ENCODE results near the gene RNF212.

Gene RNF212

GRCh38 chr4:1090465-1091440 is 22.6 kb downstream of the RNF212 start:
- no peak overlapping the region for H3K27ac Mint-ChIP-seq
- H3K27me3 Mint-ChIP-seq: peaks cover 12% of the 10 kb centered on the region
- H3K36me3 Mint-ChIP-seq: peaks cover 13% of the 10 kb centered on the region
- H3K4me3 Mint-ChIP-seq: no peak overlapping the region
- ATAC-seq (ENCODE audit: low read depth) (no peak), DNase-seq (ENCODE audit: low spot score in 2 of 2) (no peak)
- no peaks in the 10 kb centered on the region for H3K4me1 Mint-ChIP-seq
- H3K9me3 Mint-ChIP-seq: peaks cover 12% of the 10 kb centered on the region

DNA sequence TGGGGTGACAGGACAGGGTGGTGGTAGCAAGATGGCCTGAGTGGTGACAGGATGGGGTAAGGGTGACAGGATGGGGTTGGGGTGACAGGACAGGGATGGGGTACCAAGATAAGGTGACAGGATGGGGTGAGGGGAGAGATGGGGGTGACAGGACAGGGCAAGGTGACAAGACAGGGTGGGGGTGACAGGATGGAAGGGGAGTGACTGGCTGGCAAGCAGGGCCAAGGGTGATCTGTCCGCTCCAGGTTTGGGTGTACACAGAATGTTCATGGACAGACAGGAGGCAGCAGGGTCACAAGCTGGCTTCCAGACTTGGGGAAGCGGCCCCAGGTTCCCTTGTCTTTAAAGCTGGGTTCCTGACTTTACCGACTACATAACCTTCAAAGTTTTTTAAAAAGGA is 23.3 kb downstream of the RNF212 start:
- Mint-ChIP-seq H3K27me3 (peaks cover 15% of the 10 kb centered on the region), H3K36me3 (peaks cover 13% of the 10 kb centered on the region), H3K4me1 (no peaks in the 10 kb centered on the region), H3K9me3 (peaks cover 14% of the 10 kb centered on the region), H3K4me3 (no peak overlapping the region), H3K27ac (no peak overlapping the region)
- DNase-seq (ENCODE audit: low spot score in 2 of 2) (no peak), ATAC-seq (ENCODE audit: low read depth) (no peak)

DNA sequence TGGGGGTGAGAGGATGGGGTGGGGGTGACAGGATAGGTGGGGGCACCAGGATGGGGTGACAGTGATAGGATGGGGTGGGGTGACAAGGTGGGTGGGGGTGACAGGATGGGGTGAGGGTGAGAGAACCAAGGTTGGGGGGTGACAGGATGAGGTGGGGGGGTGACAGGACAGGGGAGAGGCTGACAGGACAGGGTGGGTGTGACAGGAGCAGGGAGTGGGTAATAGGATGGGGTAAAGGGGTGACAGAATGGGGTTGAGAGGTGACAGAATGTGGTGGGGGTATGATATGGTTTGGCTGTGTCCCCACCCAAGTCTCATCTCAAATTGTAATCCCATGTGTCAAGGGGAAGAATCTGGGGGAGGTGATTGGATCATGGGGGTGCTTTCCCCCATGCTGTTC is 26.0 kb downstream of the RNF212 start:
- peaks cover 19% of the 10 kb centered on the region for H3K27me3 Mint-ChIP-seq
- ATAC-seq (ENCODE audit: low read depth) (no peak), DNase-seq (ENCODE audit: low spot score in 2 of 2) (no peak)
- H3K4me1 Mint-ChIP-seq: peaks cover 4% of the 10 kb centered on the region
- no peak overlapping the region for H3K4me3 Mint-ChIP-seq
- peaks cover 14% of the 10 kb centered on the region for H3K9me3 Mint-ChIP-seq
- peaks cover 13% of the 10 kb centered on the region for H3K36me3 Mint-ChIP-seq
- no peak overlapping the region for H3K27ac Mint-ChIP-seq

DNA sequence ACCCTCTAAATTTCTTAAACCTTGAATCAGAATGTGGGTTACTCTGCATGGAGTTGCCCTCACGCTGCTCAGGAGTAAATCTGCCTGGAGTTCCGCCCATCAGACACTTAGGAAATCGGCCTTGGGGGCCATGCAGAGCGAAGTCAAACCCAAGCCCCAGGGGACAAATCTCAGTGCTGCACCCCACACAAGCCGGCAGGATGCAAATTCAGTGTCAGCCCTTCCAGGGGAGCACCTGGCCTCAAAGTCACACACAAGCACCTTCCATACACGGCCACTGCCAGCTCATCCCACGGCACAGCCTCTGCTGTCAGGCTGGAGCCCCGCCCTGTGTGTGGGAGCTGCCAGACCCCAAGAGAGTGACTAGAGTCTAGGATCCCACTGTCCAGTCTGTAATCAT is 27.4 kb downstream of the RNF212 start:
- Mint-ChIP-seq H3K9me3 (peaks cover 14% of the 10 kb centered on the region), H3K27me3 (peaks cover 24% of the 10 kb centered on the region), H3K4me3 (no peak overlapping the region), H3K27ac (no peak overlapping the region), H3K36me3 (peaks cover 13% of the 10 kb centered on the region), H3K4me1 (peaks cover 11% of the 10 kb centered on the region)
- ATAC-seq (ENCODE audit: low read depth): no peak
- DNase-seq (ENCODE audit: low spot score in 2 of 2): no peak

DNA sequence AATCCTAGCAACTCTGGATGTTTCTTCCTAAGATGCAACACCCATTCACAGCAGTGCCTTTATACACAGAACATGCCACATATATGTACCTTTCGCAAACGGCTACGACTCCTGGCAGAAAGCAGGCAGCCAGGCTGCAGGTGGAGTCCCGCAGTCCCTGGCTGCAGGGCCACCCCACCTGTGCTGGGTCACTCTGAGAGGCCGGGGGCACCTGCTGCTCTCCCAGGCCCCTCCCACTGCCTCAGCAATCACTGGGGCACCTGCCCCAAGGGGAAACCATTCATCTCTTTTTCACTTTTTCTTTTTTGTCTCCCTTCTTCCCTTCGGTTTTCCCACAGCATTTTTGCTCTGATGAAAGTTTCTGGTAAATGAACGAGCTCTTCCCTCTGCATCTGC is 28.0 kb downstream of the RNF212 start:
- no peak overlapping the region for H3K4me3 Mint-ChIP-seq
- DNase-seq (ENCODE audit: low spot score in 2 of 2) (no peak), ATAC-seq (ENCODE audit: low read depth) (no peak)
- peaks cover 11% of the 10 kb centered on the region for H3K4me1 Mint-ChIP-seq
- peaks cover 29% of the 10 kb centered on the region for H3K27me3 Mint-ChIP-seq
- H3K36me3 Mint-ChIP-seq: peaks cover 15% of the 10 kb centered on the region
- H3K9me3 Mint-ChIP-seq: peaks cover 17% of the 10 kb centered on the region
- no peak overlapping the region for H3K27ac Mint-ChIP-seq

DNA sequence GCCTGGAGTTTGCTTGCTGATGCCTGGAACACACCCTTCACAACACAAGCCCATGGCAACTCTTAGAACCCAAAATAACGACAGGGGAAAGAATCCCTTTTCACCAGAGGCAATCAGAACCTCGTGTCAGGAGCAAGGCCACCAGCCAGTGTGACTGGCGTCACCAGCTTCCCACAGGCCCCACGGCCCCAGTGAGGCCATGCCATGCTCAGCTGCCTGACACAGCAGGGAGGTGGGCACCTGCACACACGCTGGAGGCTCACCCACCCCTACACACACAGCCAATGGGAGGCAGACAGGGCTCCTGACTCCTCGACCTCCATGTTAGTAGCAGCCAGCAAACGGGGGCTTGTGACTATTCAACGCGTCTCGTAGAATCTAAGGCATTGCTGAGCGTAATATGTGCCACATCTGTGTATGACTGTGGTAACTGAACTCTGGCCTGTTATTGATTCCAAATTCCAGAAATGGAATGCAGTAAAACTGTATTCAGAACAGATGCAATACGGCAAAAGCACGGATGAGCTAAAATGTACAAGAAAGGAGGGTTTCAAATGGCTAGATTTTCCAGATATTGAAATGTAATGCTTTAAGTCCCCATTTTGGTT is 28.5 kb downstream of the RNF212 start:
- DNase-seq (ENCODE audit: low spot score in 2 of 2) (no peak), ATAC-seq (ENCODE audit: low read depth) (no peak)
- Mint-ChIP-seq H3K9me3 (peaks cover 15% of the 10 kb centered on the region), H3K4me1 (peaks cover 11% of the 10 kb centered on the region), H3K27me3 (peaks cover 29% of the 10 kb centered on the region), H3K27ac (no peak overlapping the region), H3K4me3 (no peak overlapping the region), H3K36me3 (peaks cover 12% of the 10 kb centered on the region)

DNA sequence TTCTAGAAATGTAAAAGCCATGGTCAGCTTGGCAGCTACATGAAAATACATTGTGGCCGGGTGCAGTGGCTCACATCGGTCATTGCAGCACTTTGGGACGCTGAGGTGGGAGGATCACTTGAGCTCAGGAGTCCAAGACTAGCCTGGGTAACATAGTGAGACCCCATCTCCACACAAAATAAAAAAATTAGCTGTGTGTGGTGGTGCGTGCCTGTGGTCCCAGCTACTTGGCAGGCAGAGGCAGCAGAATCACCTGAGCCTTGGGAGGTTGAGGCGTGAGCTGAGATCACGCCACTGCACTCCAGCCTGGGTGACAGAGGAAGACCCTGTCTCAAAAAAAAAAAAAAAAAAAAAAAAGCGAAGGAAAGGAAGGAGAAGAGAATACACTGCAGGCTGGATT is 29.0 kb downstream of the RNF212 start:
- Mint-ChIP-seq H3K27me3 (peaks cover 30% of the 10 kb centered on the region), H3K4me3 (no peak overlapping the region), H3K9me3 (peaks cover 13% of the 10 kb centered on the region), H3K27ac (no peak overlapping the region), H3K4me1 (peaks cover 11% of the 10 kb centered on the region), H3K36me3 (peaks cover 8% of the 10 kb centered on the region)
- DNase-seq (ENCODE audit: low spot score in 2 of 2) (no peak), ATAC-seq (ENCODE audit: low read depth) (no peak)

DNA sequence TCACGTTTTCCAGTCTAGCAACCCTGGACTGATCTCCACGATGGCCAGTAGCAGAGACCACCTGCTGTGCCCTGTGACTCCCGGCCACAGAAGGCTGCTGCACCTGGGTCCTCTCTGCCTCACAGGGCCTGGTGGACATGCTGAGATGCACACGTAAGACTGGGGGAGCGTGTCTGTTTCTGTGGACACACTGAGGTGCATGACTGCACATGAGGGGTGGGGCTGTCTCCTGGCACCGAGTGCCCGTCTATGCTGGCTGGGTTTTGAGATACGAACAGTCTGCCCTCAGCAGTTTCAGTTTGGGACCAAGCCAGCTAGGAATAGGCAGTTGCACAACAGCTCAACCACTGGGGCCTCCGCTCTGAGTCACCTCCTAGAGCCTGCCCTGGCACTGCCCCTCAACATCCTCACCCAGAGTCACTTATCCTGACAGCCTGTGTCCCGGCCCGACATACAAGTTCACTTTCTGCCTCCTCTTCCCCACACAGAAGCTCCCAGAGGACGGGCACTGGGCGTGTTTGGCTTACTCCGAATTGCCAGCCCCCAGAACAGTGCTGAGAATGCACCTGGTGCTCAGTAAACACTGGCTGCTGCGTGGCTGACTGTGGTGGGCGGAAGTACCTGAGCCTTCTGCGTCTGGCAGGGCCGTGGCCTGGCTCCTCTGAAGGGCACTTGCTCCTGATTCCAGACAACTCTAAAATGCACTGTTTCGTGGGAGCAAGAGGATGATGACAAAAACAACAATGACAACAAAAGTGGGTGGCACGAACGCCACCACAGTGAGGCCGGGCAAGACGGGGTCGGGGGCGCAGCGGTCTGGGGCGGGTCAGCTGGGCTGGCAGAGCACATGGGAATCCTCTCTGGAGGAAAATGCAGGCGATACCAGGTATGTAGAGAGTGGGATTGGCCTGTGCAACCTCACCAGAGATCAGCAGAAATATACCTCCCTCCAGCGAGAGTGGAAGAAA is 30.9 kb downstream of the RNF212 start:
- H3K36me3 Mint-ChIP-seq: peaks cover 2% of the 10 kb centered on the region
- H3K4me1 Mint-ChIP-seq: peaks cover 11% of the 10 kb centered on the region
- H3K9me3 Mint-ChIP-seq: peaks cover 6% of the 10 kb centered on the region
- no peak overlapping the region for H3K27ac Mint-ChIP-seq
- peaks cover 34% of the 10 kb centered on the region for H3K27me3 Mint-ChIP-seq
- DNase-seq (ENCODE audit: low spot score in 2 of 2) (no peak), ATAC-seq (ENCODE audit: low read depth) (peak; percentile 78)
- no peak overlapping the region for H3K4me3 Mint-ChIP-seq

- Mint-ChIP-seq H3K36me3 (peaks cover 2% of the 10 kb centered on the region), H3K27me3 (peaks cover 34% of the 10 kb centered on the region), H3K4me3 (no peak overlapping the region), H3K4me1 (peaks cover 11% of the 10 kb centered on the region), H3K9me3 (peaks cover 6% of the 10 kb centered on the region), H3K27ac (no peak overlapping the region)
- no peak for DNase-seq (ENCODE audit: low spot score in 2 of 2)
- ATAC-seq (ENCODE audit: low read depth): no peak
These were observed 31.7 kb downstream of the RNF212 start for GRCh38 chr4:1081689-1082040.

- no peak for DNase-seq (ENCODE audit: low spot score in 2 of 2)
- peak; percentile 24 for ATAC-seq (ENCODE audit: low read depth)
- Mint-ChIP-seq H3K4me3 (no peak overlapping the region), H3K4me1 (peaks cover 11% of the 10 kb centered on the region), H3K36me3 (peaks cover 2% of the 10 kb centered on the region), H3K27me3 (peaks cover 34% of the 10 kb centered on the region), H3K27ac (no peak overlapping the region), H3K9me3 (peaks cover 6% of the 10 kb centered on the region)
These were observed 32.2 kb downstream of the RNF212 start for GRCh38 chr4:1080961-1081688.

- peaks cover 30% of the 10 kb centered on the region for H3K27me3 Mint-ChIP-seq
- H3K27ac Mint-ChIP-seq: no peak overlapping the region
- H3K4me1 Mint-ChIP-seq: peaks cover 11% of the 10 kb centered on the region
- H3K4me3 Mint-ChIP-seq: no peak overlapping the region
- peaks cover 4% of the 10 kb centered on the region for H3K9me3 Mint-ChIP-seq
- no peak for ATAC-seq (ENCODE audit: low read depth)
- DNase-seq (ENCODE audit: low spot score in 2 of 2): no peak
- H3K36me3 Mint-ChIP-seq: peaks cover 2% of the 10 kb centered on the region
These were observed 32.9 kb downstream of the RNF212 start for GRCh38 chr4:1080432-1080831.

GRCh38 chr4:1079711-1080265 is 33.6 kb downstream of the RNF212 start:
- ATAC-seq (ENCODE audit: low read depth) (no peak), DNase-seq (ENCODE audit: low spot score in 2 of 2) (no peak)
- peaks cover 2% of the 10 kb centered on the region for H3K36me3 Mint-ChIP-seq
- no peak overlapping the region for H3K27ac Mint-ChIP-seq
- peaks cover 28% of the 10 kb centered on the region for H3K27me3 Mint-ChIP-seq
- H3K4me3 Mint-ChIP-seq: no peak overlapping the region
- H3K4me1 Mint-ChIP-seq: peaks cover 11% of the 10 kb centered on the region
- peaks cover 4% of the 10 kb centered on the region for H3K9me3 Mint-ChIP-seq

- DNase-seq (ENCODE audit: low spot score in 2 of 2) (no peak), ATAC-seq (ENCODE audit: low read depth) (no peak)
- peaks cover 4% of the 10 kb centered on the region for H3K9me3 Mint-ChIP-seq
- peaks cover 2% of the 10 kb centered on the region for H3K36me3 Mint-ChIP-seq
- H3K4me1 Mint-ChIP-seq: peaks cover 11% of the 10 kb centered on the region
- no peak overlapping the region for H3K27ac Mint-ChIP-seq
- peaks cover 30% of the 10 kb centered on the region for H3K27me3 Mint-ChIP-seq
- H3K4me3 Mint-ChIP-seq: no peak overlapping the region
These were observed 34.9 kb downstream of the RNF212 start for GRCh38 chr4:1078490-1078889.
